Endothelial cell of hepatic sinusoid (primary cell): ENCODE data around the gene GUK1.

Experiments
- in situ Hi-C: cut with HindIII; loops from 2 replicates; pipeline ENCODE4 v1.10.0; 2017; ENCODE audit warnings: low sequenced_read_pairs

GUK1 gene, protein sequence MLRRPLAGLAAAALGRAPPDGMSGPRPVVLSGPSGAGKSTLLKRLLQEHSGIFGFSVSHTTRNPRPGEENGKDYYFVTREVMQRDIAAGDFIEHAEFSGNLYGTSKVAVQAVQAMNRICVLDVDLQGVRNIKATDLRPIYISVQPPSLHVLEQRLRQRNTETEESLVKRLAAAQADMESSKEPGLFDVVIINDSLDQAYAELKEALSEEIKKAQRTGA

GRCh38 chr1:228139931-228140723 lies at the start of gene GUK1:
TSS of gene GUK1 (plus strand) at chr1:228140279. CDS start at chr1:228140303, 24 bp downstream.
- in situ Hi-C loops: loop anchor here (5.0 kb wide), 1 partner anchor 47 kb away; no protein-coding TSS in a partner anchor

DNA sequence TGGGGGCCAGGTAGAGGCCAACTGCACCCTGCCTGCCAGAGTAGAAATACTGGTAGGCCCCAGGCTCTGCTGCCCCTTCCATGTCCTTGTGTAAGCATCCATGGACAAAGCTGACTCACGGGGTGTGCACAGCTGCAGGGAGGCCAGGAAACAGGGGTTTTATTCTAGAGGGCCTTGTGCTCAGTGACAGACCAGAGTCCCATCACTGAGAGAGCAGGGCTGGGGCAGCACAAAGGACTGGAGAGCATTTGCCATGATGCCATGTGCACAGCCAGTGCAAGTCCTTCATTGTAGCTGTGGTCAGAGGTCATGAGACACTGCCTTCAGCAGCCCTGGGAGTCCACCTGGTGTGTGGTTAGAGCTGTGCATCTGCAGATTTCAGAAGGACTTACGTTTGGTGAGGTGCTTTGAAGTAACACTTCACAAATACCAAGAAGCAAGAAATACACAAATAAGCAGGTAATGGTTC lies 49.4 kb upstream of the GUK1 start:
- in situ Hi-C loops: no loop called here

DNA sequence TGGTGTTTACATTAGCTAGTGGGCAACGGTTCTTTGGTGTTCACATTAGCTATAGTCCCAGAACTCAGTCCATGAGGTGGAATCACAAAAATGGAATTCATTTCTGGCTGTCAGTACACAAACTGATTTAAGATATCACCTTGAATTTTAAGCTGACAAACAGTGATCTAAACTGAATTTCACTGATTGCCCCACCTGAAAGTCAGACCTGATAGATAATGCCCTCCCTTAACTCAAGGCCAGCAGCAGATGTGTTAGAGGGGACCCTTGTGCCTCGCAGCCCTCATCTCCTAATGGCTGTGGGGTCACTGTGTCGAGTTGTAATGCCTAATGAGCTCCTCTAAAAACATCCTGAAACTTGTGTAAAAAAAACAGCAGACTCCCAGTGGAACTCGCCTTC lies 49.0 kb upstream of the GUK1 start:
- in situ Hi-C loops: no loop called here

DNA sequence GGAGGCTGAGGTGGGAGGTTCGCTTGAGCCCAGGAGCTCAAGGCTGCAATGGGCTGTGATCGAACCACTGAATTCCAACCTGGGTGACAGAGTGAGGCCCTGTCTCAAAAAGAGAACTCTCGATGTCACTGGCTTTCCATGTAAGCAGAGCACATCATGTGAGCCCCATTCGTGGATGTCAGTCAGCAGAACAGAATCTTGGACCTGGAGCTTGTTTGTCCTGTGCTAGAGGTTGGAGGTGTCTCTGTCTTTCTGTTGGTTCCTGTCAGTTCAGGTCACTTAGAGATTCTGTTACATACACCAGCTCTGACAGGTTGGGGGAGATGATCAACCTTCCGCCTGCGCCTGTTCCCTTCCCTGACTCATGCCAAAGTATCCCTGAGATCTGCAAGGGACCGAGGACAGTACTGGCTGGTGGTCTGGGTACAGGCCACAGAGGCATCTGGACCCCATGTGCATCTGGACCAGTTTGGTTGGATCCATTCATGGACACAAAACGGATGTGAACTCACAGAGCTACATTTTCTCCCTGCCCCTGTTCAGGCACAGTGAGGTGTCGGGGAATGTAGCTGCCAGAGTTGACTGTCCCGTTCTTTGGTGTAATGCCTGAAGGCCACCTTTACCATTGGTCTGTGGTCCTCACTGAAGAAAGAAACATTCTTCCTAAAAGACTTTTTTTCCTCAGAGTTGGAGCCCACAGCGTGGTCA lies 47.6 kb upstream of the GUK1 start:
- in situ Hi-C loops: no loop called here

DNA sequence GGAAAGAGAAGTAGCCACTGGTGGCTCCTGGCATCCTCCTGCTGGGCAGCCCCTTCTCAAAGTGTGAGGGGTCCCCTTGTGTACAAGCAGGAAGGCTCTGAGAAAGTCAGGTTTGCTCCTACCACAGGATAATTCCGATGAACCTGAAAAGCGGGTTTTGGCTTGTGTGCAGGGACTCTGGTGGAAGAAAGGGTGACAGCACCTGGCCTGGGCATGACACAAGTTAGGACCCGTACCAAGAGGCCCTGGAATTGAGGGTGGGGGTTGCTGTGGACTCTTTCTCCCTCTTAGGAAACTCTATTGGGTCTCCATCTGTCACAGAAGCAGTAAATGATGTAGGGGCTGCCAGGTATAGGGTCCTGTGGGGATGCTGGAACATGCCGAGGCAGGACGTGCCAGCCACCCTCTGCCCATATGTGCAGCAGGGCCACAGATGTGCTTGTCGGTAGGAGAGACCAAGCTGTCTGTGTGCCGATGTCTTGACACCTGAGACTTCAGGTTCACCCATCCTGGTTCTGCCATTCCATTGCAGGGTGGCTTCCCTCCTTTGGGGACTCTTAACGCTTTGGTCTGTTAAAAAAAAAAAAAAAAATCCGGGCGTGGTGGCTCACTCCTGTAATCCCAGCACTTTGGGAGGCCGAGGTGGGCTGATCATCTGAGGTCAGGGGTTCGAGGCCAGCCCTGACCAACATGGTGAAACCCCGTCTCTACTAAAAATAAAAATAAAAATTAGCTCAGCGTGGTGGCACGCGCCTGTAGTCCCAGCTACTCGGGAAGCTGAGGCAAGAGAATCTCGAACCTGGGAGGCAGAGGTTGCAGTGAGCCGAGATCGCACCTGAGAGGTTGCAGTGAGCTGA lies 46.8 kb upstream of the GUK1 start:
- in situ Hi-C loops: no loop called here

- in situ Hi-C loops: no loop called here
Measured at GRCh38 chr1:228094432-228095016, 45.6 kb upstream of the GUK1 start.

GRCh38 chr1:228095161-228095560 lies 44.9 kb upstream of the GUK1 start:
- in situ Hi-C loops: no loop called here

GRCh38 chr1:228095938-228096337 lies 44.1 kb upstream of the GUK1 start:
- in situ Hi-C loops: no loop called here

GRCh38 chr1:228096416-228097332 lies 43.4 kb upstream of the GUK1 start:
- in situ Hi-C loops: no loop called here

DNA sequence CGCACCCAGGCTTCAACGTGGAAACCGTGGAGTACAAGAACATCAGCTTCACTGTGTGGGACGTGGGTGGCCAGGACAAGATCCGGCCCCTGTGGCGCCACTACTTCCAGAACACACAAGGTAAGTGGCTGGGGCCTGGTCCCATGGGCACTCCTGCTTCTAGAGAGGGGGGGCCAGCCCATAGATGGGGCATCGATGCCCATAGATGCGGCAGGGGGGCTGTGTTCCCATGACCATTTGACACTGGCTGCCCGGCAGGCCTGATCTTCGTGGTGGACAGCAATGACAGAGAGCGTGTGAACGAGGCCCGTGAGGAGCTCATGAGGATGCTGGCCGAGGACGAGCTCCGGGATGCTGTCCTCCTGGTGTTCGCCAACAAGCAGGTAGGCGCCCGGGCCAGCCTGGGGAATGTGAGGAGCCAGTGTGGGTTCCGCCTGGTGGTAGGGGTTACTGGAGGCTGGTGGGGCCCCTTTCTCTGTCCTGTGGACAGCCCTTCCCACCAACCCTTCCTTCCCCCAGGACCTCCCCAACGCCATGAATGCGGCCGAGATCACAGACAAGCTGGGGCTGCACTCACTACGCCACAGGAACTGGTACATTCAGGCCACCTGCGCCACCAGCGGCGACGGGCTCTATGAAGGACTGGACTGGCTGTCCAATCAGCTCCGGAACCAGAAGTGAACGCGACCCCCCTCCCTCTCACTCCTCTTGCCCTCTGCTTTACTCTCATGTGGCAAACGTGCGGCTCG lies 42.6 kb upstream of the GUK1 start:
- in situ Hi-C loops: no loop called here

- in situ Hi-C loops: no loop called here
Measured at GRCh38 chr1:228098323-228098931, 41.7 kb upstream of the GUK1 start.

DNA sequence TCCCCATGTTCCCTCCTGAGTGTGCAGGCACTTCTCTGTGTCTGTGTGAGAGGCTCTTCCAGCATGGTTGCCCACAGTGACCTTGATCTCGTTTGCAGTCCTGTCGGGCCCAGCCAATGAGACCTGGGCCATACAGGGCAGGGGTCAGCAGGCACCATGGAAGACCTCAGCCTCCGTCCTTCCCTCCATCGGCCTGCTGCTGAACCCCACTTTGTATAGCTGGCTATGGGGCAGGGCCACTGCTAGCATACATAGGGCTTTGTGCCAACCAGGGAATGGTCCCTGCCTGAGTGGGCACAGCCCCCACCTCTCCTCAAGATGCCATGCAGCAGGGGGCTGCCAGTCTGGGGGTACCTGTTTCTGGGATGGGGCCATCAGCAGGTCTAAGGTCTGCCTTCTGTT lies 40.7 kb upstream of the GUK1 start:
- in situ Hi-C loops: no loop called here

- in situ Hi-C loops: no loop called here
Measured at GRCh38 chr1:228100822-228101613, 39.1 kb upstream of the GUK1 start.

- in situ Hi-C loops: no loop called here
Measured at GRCh38 chr1:228101614-228101993, 38.5 kb upstream of the GUK1 start.

- in situ Hi-C loops: no loop called here
Measured at GRCh38 chr1:228101994-228102790, 37.9 kb upstream of the GUK1 start.

- in situ Hi-C loops: no loop called here
Measured at GRCh38 chr1:228102791-228103620, 37.1 kb upstream of the GUK1 start, which contains the start of gene C1orf35. TSS of gene C1orf35 (minus strand) at chr1:228103325. CDS start at chr1:228103227, 98 bp downstream.
